Omental fat pad (tissue), 4 donors: ENCODE data around the gene FBXO39. TPM values are rescaled to one million over a fixed set of nuclear protein-coding genes. Genes with fewer than 3 reads are reported as not detected.
"Not testable (repeated sequence)": the region's sequence is repeated elsewhere in the genome, so short reads cannot be mapped to it uniquely, and the experiment has no call there.

ENCODE experiments used
- ATAC-seq: fragments of 150-250 bp; one replicate; pipeline ENCODE4 v1.9.1; 2016; ENCODE audit warnings: mild to moderate bottlenecking, moderate library complexity; ENCODE audit not compliant: low FRiP score
- DNase-seq: peaks from one replicate; pipeline ENCODE4 v3.0.0-alpha.2; 2019; ENCODE audit warnings: low spot score
- total RNA-seq, 4 donors: library from RNA; depleted of rRNA; stranded (reverse); fragments of >200 nt; gene quantifications; one replicate each; pipeline ENCODE4 v1.1.0, GENCODE V29; 2016
- TF ChIP-seq, protein P1 (sequence below), 3 donors: fragments of 450-650 bp; IDR thresholded peaks; one replicate each; pipeline ENCODE4 v1.5.1; 2016 to 2017; ENCODE audit warnings: antibody characterized with exemption in 3 of 3, mild to moderate bottlenecking in 3 of 3, moderate library complexity in 2 of 3

Gene FBXO39
- total RNA-seq, 4 donors from 2014 or later, result 0.75 to 1.1 (median 1.0) TPM; not detected in 1

DNA sequence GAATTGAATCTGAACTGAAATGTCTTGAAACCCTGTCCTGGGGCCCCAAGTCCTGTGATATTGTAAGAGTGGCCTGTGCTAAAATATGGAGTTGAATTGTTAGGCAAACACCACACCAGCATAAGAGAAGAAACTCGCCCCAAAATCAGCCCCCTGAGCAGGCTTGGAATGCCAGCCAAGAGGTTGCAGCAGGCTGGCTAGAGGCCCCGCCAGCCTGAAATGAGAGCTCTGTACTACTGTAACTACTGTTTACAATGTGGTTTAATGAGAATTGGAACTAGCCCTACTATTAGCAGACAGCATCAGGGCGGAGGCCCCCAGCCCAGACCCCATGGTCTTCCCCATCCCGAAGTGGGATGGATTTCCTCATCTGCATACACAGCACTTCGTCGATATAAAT lies 23.7 kb downstream of the FBXO39 start:
- no peak for ATAC-seq

DNA sequence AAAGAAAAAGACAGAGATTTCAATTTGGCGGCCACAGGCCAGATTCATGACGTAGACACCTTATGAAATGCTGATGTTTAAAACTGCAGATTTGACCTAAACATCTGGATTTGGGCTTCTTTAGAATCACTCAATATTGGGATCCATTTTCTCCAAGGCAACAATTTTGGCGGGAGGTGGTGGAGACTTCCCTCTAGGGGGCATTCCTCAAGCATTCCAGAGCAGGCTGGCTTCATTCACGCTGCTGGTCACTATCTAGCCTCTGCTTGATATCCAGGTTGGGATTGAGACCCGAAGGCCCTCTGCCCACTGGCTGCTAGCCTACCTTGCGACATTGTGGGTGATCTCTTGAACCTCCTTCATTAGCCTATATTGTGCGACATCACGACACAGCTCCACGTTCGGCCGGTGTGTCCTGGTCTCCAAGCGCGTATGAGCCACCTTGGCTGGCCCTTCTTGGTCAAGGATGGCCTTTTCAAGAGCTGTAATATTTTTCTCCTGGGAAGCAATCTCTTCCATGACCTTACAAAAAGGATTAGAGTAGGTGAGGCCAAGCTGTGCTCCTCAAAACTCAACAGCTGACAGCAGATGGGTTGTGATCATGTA lies 24.5 kb downstream of the FBXO39 start:
- DNase-seq (no peak), ATAC-seq (no peak)
- TF ChIP-seq, protein P1, sequence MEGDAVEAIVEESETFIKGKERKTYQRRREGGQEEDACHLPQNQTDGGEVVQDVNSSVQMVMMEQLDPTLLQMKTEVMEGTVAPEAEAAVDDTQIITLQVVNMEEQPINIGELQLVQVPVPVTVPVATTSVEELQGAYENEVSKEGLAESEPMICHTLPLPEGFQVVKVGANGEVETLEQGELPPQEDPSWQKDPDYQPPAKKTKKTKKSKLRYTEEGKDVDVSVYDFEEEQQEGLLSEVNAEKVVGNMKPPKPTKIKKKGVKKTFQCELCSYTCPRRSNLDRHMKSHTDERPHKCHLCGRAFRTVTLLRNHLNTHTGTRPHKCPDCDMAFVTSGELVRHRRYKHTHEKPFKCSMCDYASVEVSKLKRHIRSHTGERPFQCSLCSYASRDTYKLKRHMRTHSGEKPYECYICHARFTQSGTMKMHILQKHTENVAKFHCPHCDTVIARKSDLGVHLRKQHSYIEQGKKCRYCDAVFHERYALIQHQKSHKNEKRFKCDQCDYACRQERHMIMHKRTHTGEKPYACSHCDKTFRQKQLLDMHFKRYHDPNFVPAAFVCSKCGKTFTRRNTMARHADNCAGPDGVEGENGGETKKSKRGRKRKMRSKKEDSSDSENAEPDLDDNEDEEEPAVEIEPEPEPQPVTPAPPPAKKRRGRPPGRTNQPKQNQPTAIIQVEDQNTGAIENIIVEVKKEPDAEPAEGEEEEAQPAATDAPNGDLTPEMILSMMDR (IDR thresholded peaks at IDR 0.05), result no peak

More for the DNA sequence above, 23.7 kb downstream of the FBXO39 start:
- TF ChIP-seq, protein P1 (IDR thresholded peaks at IDR 0.05), result no peak
- no peak for DNase-seq

DNA sequence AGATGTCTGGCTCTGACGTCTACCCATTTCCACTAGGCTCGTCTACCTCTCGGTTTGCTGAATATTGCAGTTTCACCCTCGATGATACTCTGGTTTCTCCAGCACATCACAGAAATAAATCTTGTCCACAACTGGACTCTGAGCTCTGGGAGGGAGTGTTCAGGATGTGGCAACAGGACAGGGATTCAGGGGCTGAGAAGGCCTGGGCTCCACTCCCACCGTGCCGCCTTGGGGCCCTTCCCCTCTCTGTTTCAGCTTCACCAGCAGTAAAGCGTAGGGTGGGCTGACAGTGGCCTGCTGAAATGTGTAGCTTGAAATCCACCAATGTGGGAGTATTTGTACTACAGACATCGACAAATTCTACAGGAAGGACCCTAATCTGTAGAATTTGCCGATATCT lies 35.5 kb downstream of the FBXO39 start:
- TF ChIP-seq, protein P1 (IDR thresholded peaks at IDR 0.05), result no peak
- DNase-seq (no peak), ATAC-seq (no peak)

DNA sequence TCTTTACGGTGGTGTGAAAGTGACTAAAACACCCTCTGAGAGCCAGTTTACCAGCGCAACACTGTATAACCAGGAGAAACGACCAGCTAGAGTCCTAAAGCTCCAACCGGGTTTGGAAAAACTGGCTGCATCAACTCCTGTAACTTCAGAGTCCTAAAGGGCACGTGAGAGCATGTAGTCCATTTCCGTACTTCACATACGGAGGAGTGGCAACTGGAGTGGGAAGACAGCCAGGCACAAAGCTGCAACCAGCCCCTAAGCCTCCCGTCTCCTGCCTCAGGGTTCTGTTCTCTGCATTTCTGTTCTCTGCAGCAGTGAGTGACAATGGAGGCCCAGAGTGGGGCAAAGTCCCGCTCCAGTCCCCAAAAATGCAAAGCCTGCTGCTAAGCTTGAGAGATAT lies 36.3 kb downstream of the FBXO39 start:
- no peak for ATAC-seq
- DNase-seq, result no peak
- TF ChIP-seq, protein P1 (IDR thresholded peaks at IDR 0.05), result no peak

DNA sequence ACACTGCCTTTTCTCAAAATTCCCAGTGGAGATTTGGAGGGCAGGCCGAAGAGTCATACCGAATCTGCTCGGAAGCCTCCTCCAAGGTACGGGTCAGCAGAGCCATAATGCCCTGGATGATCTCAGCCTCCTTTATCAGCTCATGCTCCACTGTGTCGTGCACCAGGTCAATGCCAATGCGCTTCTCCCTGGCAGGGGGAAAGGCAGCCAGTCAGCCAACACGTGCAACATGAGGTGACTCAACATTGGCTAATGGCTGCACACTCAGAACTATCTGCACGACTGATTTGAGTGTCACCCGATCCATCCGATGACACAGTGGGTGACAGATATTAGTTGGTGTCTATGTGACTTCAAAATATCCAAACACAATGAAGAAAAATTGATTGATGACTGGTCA lies 39.8 kb downstream of the FBXO39 start:
- ATAC-seq (no peak), DNase-seq (no peak)
- TF ChIP-seq, protein P1 (IDR thresholded peaks at IDR 0.05), result no peak

DNA sequence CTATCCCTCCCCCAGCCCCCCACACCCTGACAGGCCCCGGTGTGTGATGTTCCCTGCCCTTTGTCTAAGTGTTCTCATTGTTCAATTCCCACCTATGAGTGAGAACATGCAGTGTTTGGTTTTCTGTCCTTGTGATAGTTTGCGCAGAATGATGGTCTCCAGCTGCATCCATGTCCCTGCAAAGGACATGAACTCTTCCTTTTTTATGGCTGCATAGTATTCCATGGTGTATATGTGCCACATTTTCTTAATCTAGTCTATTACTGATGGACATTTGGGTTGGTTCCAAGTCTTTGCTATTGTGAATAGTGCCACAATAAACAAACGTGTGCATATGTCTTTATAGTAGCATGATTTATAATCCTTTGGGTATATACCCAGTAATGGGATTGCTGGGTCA lies 40.4 kb downstream of the FBXO39 start:
- not testable (repeated sequence) for ATAC-seq, DNase-seq

DNA sequence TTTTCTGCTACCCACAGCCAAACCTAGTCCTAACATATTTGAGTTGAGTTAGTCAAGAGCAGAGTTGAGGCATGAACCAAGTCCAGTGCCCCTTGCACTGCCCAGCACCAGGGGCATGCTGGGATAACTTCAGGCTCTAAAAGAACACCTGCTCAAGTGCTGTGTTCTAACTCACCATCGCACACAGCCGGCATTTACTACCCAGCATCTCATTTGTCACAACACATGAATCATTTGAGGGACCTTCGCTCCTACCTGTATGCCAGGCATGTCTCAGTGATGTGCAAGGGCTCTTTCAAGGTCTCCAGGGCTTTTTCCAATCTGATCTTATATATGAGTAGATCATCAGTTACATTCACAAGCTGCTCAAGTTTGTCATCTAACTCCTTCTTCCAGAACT lies 42.9 kb downstream of the FBXO39 start:
- TF ChIP-seq, protein P1 (IDR thresholded peaks at IDR 0.05), result no peak
- ATAC-seq (no peak), DNase-seq (no peak)
